Neural cell (in vitro differentiated cells): Measurements from ENCODE around the gene PTEN. TPM values are rescaled to one million over a fixed set of nuclear protein-coding genes. Genes with fewer than 3 reads are reported as not detected.

Experiments used
- H2AFZ ChIP-seq: fragments of 200-600, 300-800 bp; sonication (generic), shearing (Covaris generic); 2 replicates; pipeline ENCODE4 v1.6.0; 2014; ENCODE audit warnings: low read depth, mild to moderate bottlenecking, antibody characterized with exemption, low read length, moderate library complexity
- H3F3A ChIP-seq: fragments of 200-600 bp; shearing (Covaris generic); 2 replicates; pipeline ENCODE4 v1.6.1; 2016; ENCODE audit warnings: mild to moderate bottlenecking, moderate library complexity, mixed read lengths, antibody characterized with exemption, low read length; ENCODE audit not compliant: insufficient read depth, poor library complexity, severe bottlenecking
- H3K27ac ChIP-seq: fragments of 200-600, 300-800 bp; sonication (generic), shearing (Covaris generic); 2 replicates; pipeline ENCODE4 v1.5.1; 2014; ENCODE audit warnings: mild to moderate bottlenecking, low read length, moderate library complexity
- H3K27me3 ChIP-seq: fragments of 300-800, 200-600 bp; sonication (generic), shearing (Covaris generic); 2 replicates; pipeline ENCODE4 v1.6.0; 2014; ENCODE audit warnings: mild to moderate bottlenecking, low read depth, low read length, moderate library complexity; ENCODE audit not compliant: insufficient read depth
- H3K36me3 ChIP-seq: fragments of 300-800, 200-600 bp; sonication (generic), shearing (Covaris generic); 2 replicates; pipeline ENCODE4 v1.5.1; 2014; ENCODE audit warnings: mild to moderate bottlenecking, antibody characterized with exemption, low read length, moderate library complexity; ENCODE audit not compliant: insufficient read depth
- H3K4me2 ChIP-seq: fragments of 300-800, 200-600 bp; sonication (generic), shearing (Covaris generic); 2 replicates; pipeline ENCODE4 v1.6.0; 2014; ENCODE audit warnings: mild to moderate bottlenecking, low read length
- H3K4me3 ChIP-seq: fragments of 300-800, 200-600 bp; sonication (generic), shearing (Covaris generic); 2 replicates; pipeline ENCODE4 v1.5.1; 2014; ENCODE audit warnings: mild to moderate bottlenecking, low read length, moderate library complexity
- H3K79me2 ChIP-seq: fragments of 200-600 bp; shearing (Covaris generic); replicated peaks from 2 replicates; pipeline ENCODE4 v1.6.0; 2014; ENCODE audit warnings: mild to moderate bottlenecking, low read length, moderate library complexity; ENCODE audit not compliant: insufficient read depth
- H3K9ac ChIP-seq: fragments of 300-800, 200-600 bp; sonication (generic), shearing (Covaris generic); 2 replicates; pipeline ENCODE4 v1.6.1; 2016; ENCODE audit warnings: mild to moderate bottlenecking, low read length, mixed read lengths
- H3K9me2 ChIP-seq: fragments of 200-600 bp; shearing (Covaris generic); 2 replicates; pipeline ENCODE4 v1.6.1; 2016; ENCODE audit warnings: mild to moderate bottlenecking, low read length, mixed read lengths; ENCODE audit not compliant: insufficient read depth
- H3K9me3 ChIP-seq: fragments of 200-600, 300-800 bp; sonication (generic), shearing (Covaris generic); 2 replicates; pipeline ENCODE4 v1.6.1; 2016; ENCODE audit warnings: mild to moderate bottlenecking, mixed run types, low read length, moderate library complexity, mixed read lengths
- H4K20me1 ChIP-seq: fragments of 200-600 bp; shearing (Covaris generic); 2 replicates; pipeline ENCODE4 v1.6.1; 2016; ENCODE audit warnings: mild to moderate bottlenecking, mixed run types; ENCODE audit not compliant: insufficient read depth
- EP300 ChIP-seq: fragments of 450-650 bp; conservative IDR thresholded peaks from 2 replicates; pipeline ENCODE4 v1.6.1; 2014; ENCODE audit warnings: antibody characterized with exemption, mild to moderate bottlenecking, moderate library complexity; ENCODE audit not compliant: poor library complexity, severe bottlenecking
- EZH2 ChIP-seq: fragments of 200-600, 300-800 bp; shearing (Covaris generic), sonication (generic); IDR thresholded peaks from 2 replicates; pipeline ENCODE4 v1.6.1; 2014; ENCODE audit warnings: antibody characterized with exemption, low read length, borderline replicate concordance, mild to moderate bottlenecking; ENCODE audit not compliant: insufficient read depth, poor library complexity, severe bottlenecking
- MXI1 ChIP-seq: fragments of 450-650 bp; conservative IDR thresholded peaks from 2 replicates; pipeline ENCODE4 v1.6.1; 2014; ENCODE audit warnings: antibody characterized with exemption, mild to moderate bottlenecking; ENCODE audit not compliant: poor library complexity, severe bottlenecking
- POLR2AphosphoS5 ChIP-seq: IDR thresholded peaks from 2 replicates; pipeline ENCODE4 v1.6.1; 2012
- RAD21 ChIP-seq: fragments of 450-650 bp; conservative IDR thresholded peaks from 2 replicates; pipeline ENCODE4 v1.6.1; 2014; ENCODE audit warnings: antibody characterized with exemption, mild to moderate bottlenecking, moderate library complexity
- SMC3 ChIP-seq: fragments of 450-650 bp; conservative IDR thresholded peaks from 2 replicates; pipeline ENCODE4 v1.6.1; 2014; ENCODE audit warnings: antibody characterized with exemption, mild to moderate bottlenecking, moderate library complexity; ENCODE audit not compliant: poor library complexity
- TAF1 ChIP-seq: IDR thresholded peaks from 2 replicates; pipeline ENCODE4 v1.6.1; 2012; ENCODE audit warnings: low read depth
- polyA plus RNA-seq: library from polyadenylated mRNA; depleted of rRNA; stranded (reverse); fragments of >200 nt; gene quantifications from 2 replicates; pipeline ENCODE4 v1.2.3, GENCODE V29; 2014
- TF ChIP-seq, protein P1 (sequence below): IDR thresholded peaks from 2 replicates; pipeline ENCODE4 v1.6.1; 2012; ENCODE audit warnings: borderline replicate concordance
- TF ChIP-seq, protein P2 (sequence below): fragments of 450-650 bp; IDR thresholded peaks from 2 replicates; pipeline ENCODE4 v1.5.1; 2014; ENCODE audit warnings: antibody characterized with exemption, mild to moderate bottlenecking, moderate library complexity; ENCODE audit not compliant: poor library complexity, severe bottlenecking

Gene PTEN
- polyA plus RNA-seq, 1 donor from 2014 or later, result 47.3 TPM

DNA sequence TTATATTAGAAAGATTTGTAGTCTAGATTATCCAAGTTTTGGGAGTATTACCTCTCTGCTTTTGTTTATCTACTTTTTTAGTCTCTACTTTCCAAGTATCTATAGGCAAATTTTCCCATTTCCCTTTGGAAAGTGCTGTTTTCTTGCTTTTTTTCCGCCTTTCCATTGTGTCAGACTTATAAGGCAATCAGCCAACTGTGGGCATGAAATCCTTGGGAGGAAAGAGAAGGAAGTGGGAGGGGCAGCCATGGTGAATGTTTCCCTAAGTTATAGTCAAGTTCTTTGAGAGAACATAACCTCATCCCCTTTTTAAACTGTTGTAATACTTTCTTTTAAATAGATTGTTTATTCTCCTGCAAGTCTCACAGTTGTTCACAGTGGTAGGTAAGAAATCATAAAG is 52.6 kb downstream of the PTEN start:
- Histone ChIP-seq H3K79me2 (peaks cover 54% of the 10 kb centered on the region), H2AFZ (no peak overlapping the region), H3K36me3 (peaks cover 6% of the 10 kb centered on the region), H3K9ac (no peak overlapping the region), H3K4me3 (no peak overlapping the region), H3K9me2 (no peaks in the 10 kb centered on the region), H3F3A (no peaks in the 10 kb centered on the region), H3K27ac (no peak overlapping the region), H3K4me2 (no peak overlapping the region), H4K20me1 (no peaks in the 10 kb centered on the region), H3K9me3 (no peaks in the 10 kb centered on the region), H3K27me3 (no peaks in the 10 kb centered on the region)
- TF ChIP-seq EZH2, result no peak
- no peak for TF ChIP-seq RAD21

DNA sequence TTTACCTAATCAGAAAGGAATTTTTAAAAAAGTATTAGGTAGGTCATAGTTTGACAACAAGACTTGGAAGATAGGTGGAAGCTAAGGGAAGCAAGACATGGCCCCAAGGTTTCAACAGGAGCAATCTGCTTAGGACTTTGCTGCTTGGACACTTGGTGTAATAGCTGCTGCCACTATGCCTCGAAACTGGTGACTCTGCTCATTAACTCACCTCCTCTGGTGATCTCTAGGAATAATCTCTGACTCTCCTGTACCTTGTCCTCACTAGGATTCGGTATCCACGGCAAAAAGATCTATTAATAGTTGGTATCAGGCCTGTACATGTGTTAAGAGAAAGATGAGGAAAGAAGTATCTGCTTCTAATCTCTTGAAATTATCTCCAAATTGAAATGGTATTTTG is 53.1 kb downstream of the PTEN start:
- Histone ChIP-seq H3F3A (no peaks in the 10 kb centered on the region), H3K27ac (no peak overlapping the region), H3K9me3 (no peaks in the 10 kb centered on the region), H2AFZ (no peak overlapping the region), H3K27me3 (no peaks in the 10 kb centered on the region), H3K79me2 (peaks cover 48% of the 10 kb centered on the region), H3K4me3 (no peak overlapping the region), H4K20me1 (no peaks in the 10 kb centered on the region), H3K4me2 (no peak overlapping the region), H3K9ac (no peak overlapping the region), H3K36me3 (peaks cover 6% of the 10 kb centered on the region), H3K9me2 (no peaks in the 10 kb centered on the region)
- TF ChIP-seq MXI1 (no peak), SMC3 (no peak), RAD21 (no peak), TAF1 (no peak), EP300 (no peak), POLR2AphosphoS5 (no peak), EZH2 (no peak)
- TF ChIP-seq, protein P1, sequence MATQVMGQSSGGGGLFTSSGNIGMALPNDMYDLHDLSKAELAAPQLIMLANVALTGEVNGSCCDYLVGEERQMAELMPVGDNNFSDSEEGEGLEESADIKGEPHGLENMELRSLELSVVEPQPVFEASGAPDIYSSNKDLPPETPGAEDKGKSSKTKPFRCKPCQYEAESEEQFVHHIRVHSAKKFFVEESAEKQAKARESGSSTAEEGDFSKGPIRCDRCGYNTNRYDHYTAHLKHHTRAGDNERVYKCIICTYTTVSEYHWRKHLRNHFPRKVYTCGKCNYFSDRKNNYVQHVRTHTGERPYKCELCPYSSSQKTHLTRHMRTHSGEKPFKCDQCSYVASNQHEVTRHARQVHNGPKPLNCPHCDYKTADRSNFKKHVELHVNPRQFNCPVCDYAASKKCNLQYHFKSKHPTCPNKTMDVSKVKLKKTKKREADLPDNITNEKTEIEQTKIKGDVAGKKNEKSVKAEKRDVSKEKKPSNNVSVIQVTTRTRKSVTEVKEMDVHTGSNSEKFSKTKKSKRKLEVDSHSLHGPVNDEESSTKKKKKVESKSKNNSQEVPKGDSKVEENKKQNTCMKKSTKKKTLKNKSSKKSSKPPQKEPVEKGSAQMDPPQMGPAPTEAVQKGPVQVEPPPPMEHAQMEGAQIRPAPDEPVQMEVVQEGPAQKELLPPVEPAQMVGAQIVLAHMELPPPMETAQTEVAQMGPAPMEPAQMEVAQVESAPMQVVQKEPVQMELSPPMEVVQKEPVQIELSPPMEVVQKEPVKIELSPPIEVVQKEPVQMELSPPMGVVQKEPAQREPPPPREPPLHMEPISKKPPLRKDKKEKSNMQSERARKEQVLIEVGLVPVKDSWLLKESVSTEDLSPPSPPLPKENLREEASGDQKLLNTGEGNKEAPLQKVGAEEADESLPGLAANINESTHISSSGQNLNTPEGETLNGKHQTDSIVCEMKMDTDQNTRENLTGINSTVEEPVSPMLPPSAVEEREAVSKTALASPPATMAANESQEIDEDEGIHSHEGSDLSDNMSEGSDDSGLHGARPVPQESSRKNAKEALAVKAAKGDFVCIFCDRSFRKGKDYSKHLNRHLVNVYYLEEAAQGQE, result no peak
- TF ChIP-seq, protein P2, sequence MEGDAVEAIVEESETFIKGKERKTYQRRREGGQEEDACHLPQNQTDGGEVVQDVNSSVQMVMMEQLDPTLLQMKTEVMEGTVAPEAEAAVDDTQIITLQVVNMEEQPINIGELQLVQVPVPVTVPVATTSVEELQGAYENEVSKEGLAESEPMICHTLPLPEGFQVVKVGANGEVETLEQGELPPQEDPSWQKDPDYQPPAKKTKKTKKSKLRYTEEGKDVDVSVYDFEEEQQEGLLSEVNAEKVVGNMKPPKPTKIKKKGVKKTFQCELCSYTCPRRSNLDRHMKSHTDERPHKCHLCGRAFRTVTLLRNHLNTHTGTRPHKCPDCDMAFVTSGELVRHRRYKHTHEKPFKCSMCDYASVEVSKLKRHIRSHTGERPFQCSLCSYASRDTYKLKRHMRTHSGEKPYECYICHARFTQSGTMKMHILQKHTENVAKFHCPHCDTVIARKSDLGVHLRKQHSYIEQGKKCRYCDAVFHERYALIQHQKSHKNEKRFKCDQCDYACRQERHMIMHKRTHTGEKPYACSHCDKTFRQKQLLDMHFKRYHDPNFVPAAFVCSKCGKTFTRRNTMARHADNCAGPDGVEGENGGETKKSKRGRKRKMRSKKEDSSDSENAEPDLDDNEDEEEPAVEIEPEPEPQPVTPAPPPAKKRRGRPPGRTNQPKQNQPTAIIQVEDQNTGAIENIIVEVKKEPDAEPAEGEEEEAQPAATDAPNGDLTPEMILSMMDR, result no peak
